Measurements from ENCODE around the gene IDI2. TPM values are rescaled to one million over a fixed set of nuclear protein-coding genes. Genes with fewer than 3 reads are reported as not detected.

The IDI2 gene
- total and polyA plus RNA-seq, 2 of the 13 experiments (the other 11 are each of a cell fraction or from before 2014, with no cell fraction given): not detected

DNA sequence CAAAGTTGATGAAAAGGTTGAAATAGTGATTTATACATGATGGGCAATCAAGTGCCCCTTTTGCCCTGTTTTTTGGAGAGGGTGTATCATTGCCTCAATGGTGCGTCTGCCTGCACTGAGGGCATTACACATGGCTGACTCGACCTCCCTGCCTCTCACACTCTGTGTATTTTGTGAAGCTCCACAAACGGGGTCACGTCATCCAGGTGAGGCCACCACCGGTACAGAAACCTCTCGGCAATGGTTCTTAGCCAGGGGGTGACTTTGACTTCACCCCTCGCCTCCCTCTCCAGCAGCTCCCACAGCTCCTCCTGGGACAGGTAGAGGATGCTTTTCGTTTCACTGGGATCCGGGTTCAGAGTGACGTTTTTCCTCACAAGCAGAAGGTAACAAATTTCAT is 6.3 kb downstream of the IDI2 start:
- H3K9me3 ChIP-seq (ENCODE audit: low read length): no peaks in the 10 kb centered on the region
- no TSS peak for BruUV-seq (replicated peaks)
- ChIA-PET CTCF (ENCODE audit: low intra/inter-chr PET ratio, low total read pairs) (no interaction called here), POLR2A (interaction anchor here (1.5 kb wide), 1 partner anchor 30 kb away, joined by 5 read pairs; the partner anchor contains the start of gene IDI1)
- H3K36me3 ChIP-seq (replicated peaks in 1 of 2; ENCODE audit: control insufficient read depth in 1 of 2, insufficient read depth in 2 of 2, low read length in 2 of 2): peaks cover 20 to 39% of the 10 kb centered on the region in 2 experiments
- ATAC-seq (no peak), DNase-seq (ENCODE audit: low spot score) (no peak), FAIRE-seq (no peak)
- no peaks in the 10 kb centered on the region for H3K27me3 ChIP-seq (ENCODE audit: control insufficient read depth in 1 of 2, insufficient read depth in 2 of 2, low read length in 2 of 2)
- no peaks in the 10 kb centered on the region for H4K20me1 ChIP-seq (ENCODE audit: insufficient read depth, low read length)
- no peak overlapping the region for H2AFZ ChIP-seq (ENCODE audit: low read length)
- no peak overlapping the region for H3K4me3 ChIP-seq (replicated peaks in 1 of 3; ENCODE audit: insufficient read depth in 1 of 3, low read depth in 2 of 3, low read length in 3 of 3)
- WGBS (ENCODE audit: low lambda C conversion rate): 92% methylated on average over 10 of the region's 10 CpGs
- H3K4me1 ChIP-seq (ENCODE audit: insufficient read depth, low read length): no peaks in the 10 kb centered on the region
- intact Hi-C loops (cut with micrococcal nuclease; ENCODE audit: unreplicated experiment) (no loop called here), in situ Hi-C loops (cut with HindIII; ENCODE audit: extremely low pct_ligation_motif_present, low pct_unique_long_range_greater_than_20kb) (no loop called here)
- no peak overlapping the region for H3K27ac ChIP-seq (ENCODE audit: extremely low read length, insufficient read depth, low read length)
- no peaks in the 10 kb centered on the region for H3K79me2 ChIP-seq (ENCODE audit: insufficient read depth, low read length)
- H3K9ac ChIP-seq (ENCODE audit: insufficient read depth, low read depth, low read length): no peak overlapping the region
- H3K4me2 ChIP-seq (ENCODE audit: low read depth, low read length): no peak overlapping the region
- TF ChIP-seq AGO2 (optimal IDR thresholded peaks at IDR 0.05; ENCODE audit: low read depth, low read length) (peak; percentile 27), ZSCAN9 (CRISPR knock-in tag; IDR thresholded peaks at IDR 0.05; ENCODE audit: borderline replicate concordance) (no peak)

DNA sequence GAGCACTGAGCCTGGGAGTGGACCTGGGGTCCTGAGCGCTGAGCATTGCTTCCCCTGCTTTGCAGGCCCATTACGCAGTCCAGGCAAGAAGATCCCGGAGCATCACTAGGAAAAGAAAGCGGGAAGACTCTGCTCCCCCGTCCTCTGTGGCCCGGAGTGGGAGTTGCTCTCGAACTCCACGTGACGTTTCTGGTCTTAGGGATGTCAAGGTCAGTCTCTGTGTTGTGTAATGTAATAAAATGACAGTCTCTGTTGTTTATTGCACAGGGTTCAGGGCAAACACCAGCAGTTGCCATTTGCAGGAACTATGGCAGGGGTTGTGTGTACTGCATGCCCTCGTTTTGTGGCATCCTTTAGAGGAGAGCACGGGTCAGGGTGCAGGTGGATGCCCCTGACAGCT is 10.0 kb downstream of the IDI2 start:
- no peak overlapping the region for H3K4me2 ChIP-seq (ENCODE audit: low read depth, low read length)
- intact Hi-C loops (cut with micrococcal nuclease; ENCODE audit: unreplicated experiment) (no loop called here), in situ Hi-C loops (cut with HindIII; ENCODE audit: extremely low pct_ligation_motif_present, low pct_unique_long_range_greater_than_20kb) (no loop called here)
- CTCF ChIA-PET (ENCODE audit: low intra/inter-chr PET ratio, low total read pairs): no interaction called here
- H4K20me1 ChIP-seq (ENCODE audit: insufficient read depth, low read length): no peaks in the 10 kb centered on the region; the same call in 1 of the 2 replicates
- no TSS peak for BruUV-seq (replicated peaks)
- FAIRE-seq (no peak), ATAC-seq (peak; percentile 50), DNase-seq (ENCODE audit: low spot score) (peak; percentile 18)
- no peak overlapping the region for H3K27ac ChIP-seq (ENCODE audit: extremely low read length, insufficient read depth, low read length)
- H2AFZ ChIP-seq (ENCODE audit: low read length): no peak overlapping the region
- POLR2A ChIA-PET: no interaction called here
- peaks cover 37 to 70% of the 10 kb centered on the region in 2 experiments for H3K36me3 ChIP-seq (replicated peaks in 1 of 2; ENCODE audit: control insufficient read depth in 1 of 2, insufficient read depth in 2 of 2, low read length in 2 of 2)
- H3K9ac ChIP-seq (ENCODE audit: insufficient read depth, low read depth, low read length): no peak overlapping the region
- 87% methylated on average over 8 of the region's 11 CpGs for whole genome bisulfite sequencing (ENCODE audit: low lambda C conversion rate)
- no peaks in the 10 kb centered on the region for H3K79me2 ChIP-seq (ENCODE audit: insufficient read depth, low read length)
- H3K4me3 ChIP-seq (replicated peaks in 1 of 3; ENCODE audit: insufficient read depth in 1 of 3, low read depth in 2 of 3, low read length in 3 of 3): no peak overlapping the region
- H3K4me1 ChIP-seq (ENCODE audit: insufficient read depth, low read length): no peaks in the 10 kb centered on the region
- H3K27me3 ChIP-seq (ENCODE audit: control insufficient read depth in 1 of 2, insufficient read depth in 2 of 2, low read length in 2 of 2): no peaks in the 10 kb centered on the region
- H3K9me3 ChIP-seq (ENCODE audit: low read length): no peaks in the 10 kb centered on the region
- no peak for TF ChIP-seq SYNCRIP (IDR thresholded peaks at IDR 0.05; ENCODE audit: insufficient read depth, low read depth, low read length)
- no peak for TF ChIP-seq POLR2G (IDR thresholded peaks at IDR 0.05; ENCODE audit: low read depth, low read length)
- no peak for TF ChIP-seq SIN3A (IDR thresholded peaks at IDR 0.05; ENCODE audit: borderline replicate concordance, low read depth, low read length)
- no peak for TF ChIP-seq NFKB2 (CRISPR knock-in tag; IDR thresholded peaks at IDR 0.05; ENCODE audit: borderline replicate concordance)
- TF ChIP-seq RBM22 (optimal IDR thresholded peaks at IDR 0.05; ENCODE audit: low read length): peak; percentile 24
- no peak for TF ChIP-seq YEATS2 (CRISPR knock-in tag; IDR thresholded peaks at IDR 0.05; ENCODE audit: borderline replicate concordance)
- TF ChIP-seq, protein P1, sequence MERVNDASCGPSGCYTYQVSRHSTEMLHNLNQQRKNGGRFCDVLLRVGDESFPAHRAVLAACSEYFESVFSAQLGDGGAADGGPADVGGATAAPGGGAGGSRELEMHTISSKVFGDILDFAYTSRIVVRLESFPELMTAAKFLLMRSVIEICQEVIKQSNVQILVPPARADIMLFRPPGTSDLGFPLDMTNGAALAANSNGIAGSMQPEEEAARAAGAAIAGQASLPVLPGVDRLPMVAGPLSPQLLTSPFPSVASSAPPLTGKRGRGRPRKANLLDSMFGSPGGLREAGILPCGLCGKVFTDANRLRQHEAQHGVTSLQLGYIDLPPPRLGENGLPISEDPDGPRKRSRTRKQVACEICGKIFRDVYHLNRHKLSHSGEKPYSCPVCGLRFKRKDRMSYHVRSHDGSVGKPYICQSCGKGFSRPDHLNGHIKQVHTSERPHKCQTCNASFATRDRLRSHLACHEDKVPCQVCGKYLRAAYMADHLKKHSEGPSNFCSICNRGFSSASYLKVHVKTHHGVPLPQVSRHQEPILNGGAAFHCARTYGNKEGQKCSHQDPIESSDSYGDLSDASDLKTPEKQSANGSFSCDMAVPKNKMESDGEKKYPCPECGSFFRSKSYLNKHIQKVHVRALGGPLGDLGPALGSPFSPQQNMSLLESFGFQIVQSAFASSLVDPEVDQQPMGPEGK (CRISPR knock-in tag; IDR thresholded peaks at IDR 0.05): no peak
- TF ChIP-seq, protein P2, sequence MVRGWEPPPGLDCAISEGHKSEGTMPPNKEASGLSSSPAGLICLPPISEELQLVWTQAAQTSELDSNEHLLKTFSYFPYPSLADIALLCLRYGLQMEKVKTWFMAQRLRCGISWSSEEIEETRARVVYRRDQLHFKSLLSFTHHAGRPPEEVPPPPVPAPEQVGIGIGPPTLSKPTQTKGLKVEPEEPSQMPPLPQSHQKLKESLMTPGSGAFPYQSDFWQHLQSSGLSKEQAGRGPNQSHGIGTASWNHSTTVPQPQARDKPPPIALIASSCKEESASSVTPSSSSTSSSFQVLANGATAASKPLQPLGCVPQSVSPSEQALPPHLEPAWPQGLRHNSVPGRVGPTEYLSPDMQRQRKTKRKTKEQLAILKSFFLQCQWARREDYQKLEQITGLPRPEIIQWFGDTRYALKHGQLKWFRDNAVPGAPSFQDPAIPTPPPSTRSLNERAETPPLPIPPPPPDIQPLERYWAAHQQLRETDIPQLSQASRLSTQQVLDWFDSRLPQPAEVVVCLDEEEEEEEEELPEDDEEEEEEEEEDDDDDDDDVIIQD (CRISPR knock-in tag; IDR thresholded peaks at IDR 0.05; ENCODE audit: low read depth): peak; percentile 44; the same call in 1 of the 2 replicates
- TF ChIP-seq BATF2 (CRISPR knock-in tag; IDR thresholded peaks at IDR 0.05): no peak
- TF ChIP-seq HNRNPK (IDR thresholded peaks at IDR 0.05; ENCODE audit: low read depth, low read length, poor library complexity, severe bottlenecking): no peak
- TF ChIP-seq MIER2 (CRISPR knock-in tag; IDR thresholded peaks at IDR 0.05): no peak
